22Rv1 (cell line): ENCODE measurements around the gene TMEM135.

Experiments used
- H3K27ac ChIP-seq: fragments of 450-650 bp; 2 replicates; pipeline ENCODE4 v1.5.1; 2017
- ZFX ChIP-seq: fragments of 450-650 bp; IDR thresholded peaks from 2 replicates; pipeline ENCODE4 v1.6.1; 2017; ENCODE audit warnings: antibody characterized with exemption, borderline replicate concordance
- TF ChIP-seq, protein P1 (sequence below): fragments of 450-650 bp; IDR thresholded peaks from 2 replicates; pipeline ENCODE4 v1.5.1; 2017; ENCODE audit warnings: mild to moderate bottlenecking

TMEM135 gene

DNA sequence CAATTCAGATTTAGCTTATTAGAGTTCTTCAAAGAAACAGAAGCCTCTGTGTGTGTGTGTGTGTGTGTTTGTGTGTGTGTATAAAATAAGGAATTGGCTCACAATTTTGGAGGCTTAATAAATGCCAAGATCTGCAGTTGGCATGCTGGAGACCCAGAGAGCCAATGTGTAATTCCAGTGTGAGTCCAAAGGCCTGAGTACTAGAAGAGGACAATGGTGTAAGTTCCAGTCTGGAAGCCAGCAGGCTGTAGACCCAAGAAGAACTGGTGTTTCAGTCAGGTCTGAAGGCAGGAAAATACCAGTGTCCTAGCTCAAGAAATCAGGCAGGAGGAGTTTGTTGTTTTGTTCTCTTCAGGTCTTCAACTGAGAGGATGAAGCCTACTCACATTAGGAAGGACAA, 20.0 kb downstream of the TMEM135 start:
- H3K27ac ChIP-seq: no peak overlapping the region
- TF ChIP-seq, protein P1, sequence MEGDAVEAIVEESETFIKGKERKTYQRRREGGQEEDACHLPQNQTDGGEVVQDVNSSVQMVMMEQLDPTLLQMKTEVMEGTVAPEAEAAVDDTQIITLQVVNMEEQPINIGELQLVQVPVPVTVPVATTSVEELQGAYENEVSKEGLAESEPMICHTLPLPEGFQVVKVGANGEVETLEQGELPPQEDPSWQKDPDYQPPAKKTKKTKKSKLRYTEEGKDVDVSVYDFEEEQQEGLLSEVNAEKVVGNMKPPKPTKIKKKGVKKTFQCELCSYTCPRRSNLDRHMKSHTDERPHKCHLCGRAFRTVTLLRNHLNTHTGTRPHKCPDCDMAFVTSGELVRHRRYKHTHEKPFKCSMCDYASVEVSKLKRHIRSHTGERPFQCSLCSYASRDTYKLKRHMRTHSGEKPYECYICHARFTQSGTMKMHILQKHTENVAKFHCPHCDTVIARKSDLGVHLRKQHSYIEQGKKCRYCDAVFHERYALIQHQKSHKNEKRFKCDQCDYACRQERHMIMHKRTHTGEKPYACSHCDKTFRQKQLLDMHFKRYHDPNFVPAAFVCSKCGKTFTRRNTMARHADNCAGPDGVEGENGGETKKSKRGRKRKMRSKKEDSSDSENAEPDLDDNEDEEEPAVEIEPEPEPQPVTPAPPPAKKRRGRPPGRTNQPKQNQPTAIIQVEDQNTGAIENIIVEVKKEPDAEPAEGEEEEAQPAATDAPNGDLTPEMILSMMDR: no peak
- TF ChIP-seq ZFX: no peak

DNA sequence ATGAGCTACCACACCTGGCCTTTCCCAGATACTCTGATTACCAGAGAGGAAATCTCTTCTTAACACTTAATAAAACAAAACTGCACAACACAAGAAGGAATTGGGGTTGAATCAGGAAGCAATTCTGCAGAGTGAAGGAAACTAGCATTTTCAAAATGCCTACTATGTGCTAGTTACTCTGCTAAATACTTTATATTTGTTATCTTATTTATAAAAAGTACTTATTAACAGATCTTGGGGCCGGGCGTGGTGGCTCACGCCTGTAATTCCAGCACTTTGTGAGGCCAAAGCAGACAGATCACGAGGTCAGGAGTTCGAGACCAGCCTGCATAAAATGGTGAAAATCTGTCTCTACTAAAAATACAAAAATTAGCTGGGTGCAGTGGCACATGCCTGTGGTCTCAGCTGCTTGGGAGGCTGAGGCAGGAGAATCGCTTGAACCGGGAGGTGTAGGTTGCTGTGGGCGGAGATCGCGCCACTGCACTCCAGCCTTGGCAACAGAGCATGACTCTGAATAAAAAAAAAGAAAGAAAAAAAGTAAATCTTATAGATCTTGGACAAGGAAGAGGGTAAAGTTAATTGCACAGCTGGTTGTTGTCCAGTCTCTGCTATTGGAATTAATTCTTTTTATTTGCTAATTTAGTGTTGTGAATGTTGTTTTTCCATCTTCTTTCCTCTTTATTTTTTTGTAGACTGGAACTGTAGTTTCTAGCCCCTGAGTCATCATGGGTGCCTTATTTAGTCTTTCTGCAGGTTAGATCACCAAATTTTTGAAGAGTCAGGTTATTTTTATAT, 22.1 kb downstream of the TMEM135 start:
- no peak overlapping the region for H3K27ac ChIP-seq
- no peak for TF ChIP-seq ZFX
- TF ChIP-seq, protein P1: no peak

DNA sequence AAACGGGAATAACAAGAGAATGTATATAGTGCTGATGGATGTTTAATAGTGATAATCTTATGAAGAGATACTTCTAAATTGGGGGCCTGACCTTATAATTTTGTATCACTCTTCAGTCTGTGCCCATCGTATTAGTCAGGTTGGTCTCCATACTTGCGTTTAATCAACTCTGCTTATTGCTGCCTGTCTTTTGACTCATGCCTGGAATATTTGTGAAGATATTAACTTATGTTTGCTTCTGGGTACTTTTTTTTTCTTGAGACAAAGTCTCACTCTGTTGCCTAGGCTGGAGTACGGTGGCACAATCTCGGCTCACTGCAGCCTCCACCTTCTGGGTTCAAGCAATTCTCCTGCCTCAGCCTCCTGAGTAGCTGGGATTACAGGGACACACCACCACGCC, 24.0 kb downstream of the TMEM135 start:
- TF ChIP-seq, protein P1: no peak
- no peak for TF ChIP-seq ZFX
- H3K27ac ChIP-seq: no peak overlapping the region

DNA sequence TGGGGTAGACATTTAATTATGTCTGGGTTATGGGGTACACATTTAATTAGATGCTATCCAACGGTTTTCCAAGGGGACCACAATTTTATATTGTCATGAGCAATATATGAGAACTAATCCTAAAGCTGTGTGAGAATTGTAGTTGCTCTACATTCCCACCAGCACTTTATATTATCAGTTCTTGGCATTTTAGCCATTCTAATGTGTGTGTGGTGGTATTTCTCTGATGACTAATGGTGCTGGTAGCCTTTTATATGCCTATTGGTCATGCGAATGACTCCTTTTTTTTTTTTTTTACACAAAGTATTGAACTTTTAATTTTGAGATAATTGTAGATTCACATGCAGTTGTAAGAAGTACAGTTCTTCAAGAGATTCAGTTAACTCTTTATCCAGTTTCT, 26.2 kb downstream of the TMEM135 start:
- TF ChIP-seq, protein P1: no peak
- TF ChIP-seq ZFX: no peak
- no peak overlapping the region for H3K27ac ChIP-seq

DNA sequence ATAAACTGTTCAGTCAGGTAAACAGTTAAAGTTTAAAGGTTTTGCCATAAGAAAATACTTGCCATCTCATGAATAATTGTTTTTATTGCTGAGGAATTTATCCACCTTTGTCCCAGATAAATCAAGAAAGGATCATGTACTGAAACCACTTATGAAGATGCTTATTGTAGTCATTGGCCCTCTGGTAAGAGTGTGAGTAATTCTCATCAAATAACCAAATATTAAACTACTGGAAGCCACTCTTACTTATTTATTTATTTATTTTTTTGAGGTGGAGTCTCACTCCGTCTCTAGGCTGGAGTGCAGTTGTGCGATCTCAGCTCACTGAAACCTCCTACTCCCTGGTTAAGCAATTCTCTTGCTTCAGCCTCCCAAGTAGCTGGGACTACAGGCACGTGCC, 35.1 kb downstream of the TMEM135 start:
- TF ChIP-seq, protein P1: no peak
- no peak for TF ChIP-seq ZFX

DNA sequence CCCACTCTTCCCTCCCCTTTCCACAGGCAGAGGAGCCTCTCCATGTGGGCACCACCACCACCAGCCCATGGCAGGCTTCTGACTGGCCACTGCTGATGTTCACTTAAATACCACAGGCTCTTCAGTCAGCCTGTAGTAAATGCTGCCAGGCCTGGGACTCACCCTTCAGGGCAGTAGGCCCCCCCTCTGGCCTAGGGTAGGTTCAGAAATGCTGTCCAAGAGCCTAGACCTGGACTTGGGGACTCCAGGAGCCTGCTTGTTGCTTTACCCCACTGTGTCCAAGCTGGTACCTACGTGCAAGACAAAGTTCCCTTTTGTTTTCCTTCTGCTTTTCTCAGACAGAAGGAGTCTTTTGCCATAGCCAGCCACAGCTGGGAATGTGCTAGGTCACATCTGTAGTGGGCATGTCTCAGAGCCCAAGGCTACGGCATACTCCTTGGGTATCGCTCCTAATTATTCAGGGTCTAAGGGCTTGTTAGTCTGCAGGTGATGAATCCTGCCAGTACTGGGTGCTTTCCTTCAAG, 38.6 kb downstream of the TMEM135 start:
- no peak for TF ChIP-seq ZFX
- TF ChIP-seq, protein P1: no peak
- H3K27ac ChIP-seq: no peak overlapping the region

More for the DNA sequence above, 35.1 kb downstream of the TMEM135 start:
- no peak overlapping the region for H3K27ac ChIP-seq

DNA sequence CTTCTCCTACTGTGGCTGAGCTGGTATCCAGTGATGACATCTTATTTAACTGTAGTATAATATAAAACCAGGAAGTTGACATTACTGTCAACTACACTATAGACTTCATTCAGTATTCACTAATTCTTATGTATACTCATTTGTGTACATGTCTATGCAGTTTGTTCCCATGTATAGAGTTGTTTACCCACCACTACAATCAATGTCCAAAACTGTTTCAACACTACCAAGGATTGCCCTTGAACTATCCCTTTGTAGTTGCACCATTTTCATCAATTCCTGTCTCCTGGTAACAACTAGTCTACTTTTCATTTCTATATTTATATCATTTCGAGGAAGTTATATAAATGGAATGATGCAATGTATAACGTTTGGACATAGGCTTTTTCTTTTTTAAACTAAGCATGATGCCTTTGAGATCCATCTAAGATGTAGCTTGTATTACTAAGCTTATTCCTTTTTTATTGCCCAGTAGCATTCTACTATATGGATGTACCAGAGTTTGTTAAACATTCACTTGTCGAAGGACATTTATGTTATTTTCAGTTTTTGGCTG, 39.2 kb downstream of the TMEM135 start:
- TF ChIP-seq, protein P1: no peak
- TF ChIP-seq ZFX: no peak
- no peak overlapping the region for H3K27ac ChIP-seq
